Endodermal cell (in vitro differentiated cells): Measurements from ENCODE around the gene WDFY3. TPM values are rescaled to one million over a fixed set of nuclear protein-coding genes. Genes with fewer than 3 reads are reported as not detected.

Experiments used
- DNase-seq: peaks from one replicate; pipeline ENCODE4 v3.0.0-alpha.2; 2017
- H3K27ac ChIP-seq: 2 replicates; pipeline ENCODE4 v1.5.1; 2013; ENCODE audit warnings: mild to moderate bottlenecking, low read depth, low read length, moderate library complexity
- H3K27me3 ChIP-seq: 2 replicates; pipeline ENCODE4 v1.6.1; 2013; ENCODE audit warnings: mild to moderate bottlenecking, low read length, moderate library complexity; ENCODE audit not compliant: insufficient read depth, control insufficient read depth, poor library complexity, severe bottlenecking
- H3K36me3 ChIP-seq: 2 replicates; pipeline ENCODE4 v1.7.0; 2013; ENCODE audit warnings: mild to moderate bottlenecking, low read length, moderate library complexity; ENCODE audit not compliant: control insufficient read depth, insufficient read depth
- H3K4me1 ChIP-seq: one replicate; pipeline ENCODE4 v1.7.0; 2013; ENCODE audit warnings: low read length; ENCODE audit not compliant: control insufficient read depth, insufficient read depth
- H3K4me3 ChIP-seq: 2 replicates; pipeline ENCODE4 v1.5.1; 2013; ENCODE audit warnings: mild to moderate bottlenecking, low read length, moderate library complexity
- H3K9ac ChIP-seq: 2 replicates; pipeline ENCODE4 v1.6.1; 2013; ENCODE audit warnings: mild to moderate bottlenecking, low read length, moderate library complexity; ENCODE audit not compliant: poor library complexity, severe bottlenecking; ENCODE audit errors: extremely low read depth
- H3K9me3 ChIP-seq: 2 replicates; pipeline ENCODE4 v1.6.1; 2013; ENCODE audit warnings: mild to moderate bottlenecking, low read length, moderate library complexity; ENCODE audit not compliant: control insufficient read depth
- H3K27ac Mint-ChIP-seq: 2 replicates; pipeline ENCODE4 v1.8.0; 2020; ENCODE audit warnings: mixed read lengths
- H3K27me3 Mint-ChIP-seq: 2 replicates; pipeline ENCODE4 v1.8.0; 2021; ENCODE audit warnings: mild to moderate bottlenecking, mixed read lengths; ENCODE audit not compliant: insufficient read depth
- H3K36me3 Mint-ChIP-seq: 2 replicates; pipeline ENCODE4 v1.8.0; 2020; ENCODE audit warnings: low read depth, mixed read lengths
- H3K4me1 Mint-ChIP-seq: 2 replicates; pipeline ENCODE4 v1.8.0; 2020; ENCODE audit warnings: mixed read lengths
- H3K4me3 Mint-ChIP-seq: 2 replicates; pipeline ENCODE4 v1.8.0; 2020; ENCODE audit warnings: mild to moderate bottlenecking, moderate library complexity, mixed read lengths
- H3K9me3 Mint-ChIP-seq: 2 replicates; pipeline ENCODE4 v1.8.0; 2020; ENCODE audit warnings: mild to moderate bottlenecking, mixed read lengths
- CTCF ChIP-seq: fragments of 200-600 bp; sonication (generic); conservative IDR thresholded peaks from 2 replicates; pipeline ENCODE4 v1.5.0; 2021; ENCODE audit warnings: antibody characterized with exemption, mild to moderate bottlenecking
- WGBS, 2 experiments: methylation state at CpG; one replicate each; pipeline versions ENCODE4 v1.1.5 to v1.1.7; 2013; ENCODE audit warnings: missing lambda C conversion rate in 2 of 2, mixed read lengths in 1 of 2; ENCODE audit not compliant: insufficient coverage in 1 of 2, insufficient read length in 1 of 2; 5-methylcytosine and 5-hydroxymethylcytosine counted together
- total RNA-seq, 2 donors: library from RNA; stranded (reverse); fragmentation: NEBNext Ultra II Directional in 1 of 2; extraction: Animal tissue kit (Norgen Biotek cat#: 25700) in 1 of 2; gene quantifications; 2 replicates in 1 of 2; 3 replicates in 1 of 2; pipeline ENCODE4 v1.2.1, GENCODE V29; 2021

Gene WDFY3
- total RNA-seq, 2 donors from 2014 or later, result 91.1 to 103 TPM

GRCh38 chr4:84870398-84871163 is 95.9 kb downstream of the WDFY3 start:
- Histone ChIP-seq H3K9me3 (no peaks in the 10 kb centered on the region), H3K4me1 (peaks cover 20% of the 10 kb centered on the region), H3K27me3 (no peaks in the 10 kb centered on the region), H3K4me3 (peak overlapping the region; percentile 73), H3K36me3 (no peaks in the 10 kb centered on the region), H3K27ac (peak overlapping the region; percentile 59), H3K9ac (peak overlapping the region; percentile 39)
- Mint-ChIP-seq H3K4me1 (peaks cover 57% of the 10 kb centered on the region), H3K4me3 (peak overlapping the region; percentile 46), H3K36me3 (peaks cover 7% of the 10 kb centered on the region), H3K9me3 (no peaks in the 10 kb centered on the region), H3K27me3 (no peaks in the 10 kb centered on the region), H3K27ac (peak overlapping the region; percentile 96)
- no peak for TF ChIP-seq CTCF
- WGBS, 2 experiments, result 0 to 50% methylated on average over 1 to 2 of the region's 2 CpGs
- DNase-seq, result peak; percentile 88

DNA sequence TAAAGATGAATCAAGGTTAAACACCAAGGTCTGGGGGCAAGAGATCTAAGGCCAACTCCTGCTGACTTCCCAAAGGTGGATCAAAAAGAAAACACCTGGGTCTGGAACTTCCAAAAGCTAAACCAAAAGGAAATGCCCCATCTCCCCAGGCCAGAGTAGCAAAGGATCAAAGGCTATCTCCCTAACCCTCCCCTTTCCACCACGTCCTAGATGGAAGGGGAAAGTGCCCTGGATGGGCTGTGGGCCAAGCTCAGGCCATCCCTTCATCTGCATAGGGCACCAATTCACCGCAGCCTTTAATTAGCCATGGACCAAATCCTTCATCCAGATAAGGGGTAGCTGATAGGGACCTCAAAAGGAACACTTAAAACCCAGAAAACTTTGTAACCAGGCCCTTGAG is 100.2 kb downstream of the WDFY3 start:
- H3K27ac Mint-ChIP-seq, result peak overlapping the region; percentile 13
- H3K36me3 Mint-ChIP-seq, result peaks cover 2% of the 10 kb centered on the region
- Histone ChIP-seq H3K9me3 (no peaks in the 10 kb centered on the region), H3K27ac (no peak overlapping the region), H3K36me3 (peaks cover 12% of the 10 kb centered on the region), H3K27me3 (no peaks in the 10 kb centered on the region), H3K4me3 (peak overlapping the region; percentile 15), H3K4me1 (peaks cover 14% of the 10 kb centered on the region), H3K9ac (no peak overlapping the region)
- no peak overlapping the region for H3K4me3 Mint-ChIP-seq
- H3K9me3 Mint-ChIP-seq, result no peaks in the 10 kb centered on the region
- TF ChIP-seq CTCF, result no peak
- WGBS, 2 experiments, result 42% methylated on average over 2 of the region's 2 CpGs; no CpG with 5 or more reads in 1 of the 2 experiments
- H3K4me1 Mint-ChIP-seq, result peaks cover 53% of the 10 kb centered on the region
- H3K27me3 Mint-ChIP-seq, result no peaks in the 10 kb centered on the region
- peak; percentile 49 for DNase-seq

- DNase-seq, result peak; percentile 61
- no peak overlapping the region for H3K4me3 Mint-ChIP-seq
- Histone ChIP-seq H3K9me3 (no peaks in the 10 kb centered on the region), H3K9ac (no peak overlapping the region), H3K4me1 (peaks cover 14% of the 10 kb centered on the region), H3K27me3 (no peaks in the 10 kb centered on the region), H3K4me3 (peak overlapping the region; percentile 32), H3K36me3 (peaks cover 15% of the 10 kb centered on the region), H3K27ac (no peak overlapping the region)
- 86 to 100% methylated on average over 2 of the region's 2 CpGs for WGBS, 2 experiments
- H3K9me3 Mint-ChIP-seq, result no peaks in the 10 kb centered on the region
- TF ChIP-seq CTCF, result no peak
- H3K4me1 Mint-ChIP-seq, result peaks cover 46% of the 10 kb centered on the region
- no peaks in the 10 kb centered on the region for H3K27me3 Mint-ChIP-seq
- H3K36me3 Mint-ChIP-seq, result peaks cover 2% of the 10 kb centered on the region
- no peak overlapping the region for H3K27ac Mint-ChIP-seq
Measured at GRCh38 chr4:84865600-84865999, 100.9 kb downstream of the WDFY3 start.
